ENCODE measurements around the gene TENT5C. TPM values are rescaled to one million over a fixed set of nuclear protein-coding genes. Genes with fewer than 3 reads are reported as not detected.

TENT5C gene
- total and polyA plus RNA-seq, 4 donors, result 1.0 to 17.7 (median 4.1) TPM

DNA sequence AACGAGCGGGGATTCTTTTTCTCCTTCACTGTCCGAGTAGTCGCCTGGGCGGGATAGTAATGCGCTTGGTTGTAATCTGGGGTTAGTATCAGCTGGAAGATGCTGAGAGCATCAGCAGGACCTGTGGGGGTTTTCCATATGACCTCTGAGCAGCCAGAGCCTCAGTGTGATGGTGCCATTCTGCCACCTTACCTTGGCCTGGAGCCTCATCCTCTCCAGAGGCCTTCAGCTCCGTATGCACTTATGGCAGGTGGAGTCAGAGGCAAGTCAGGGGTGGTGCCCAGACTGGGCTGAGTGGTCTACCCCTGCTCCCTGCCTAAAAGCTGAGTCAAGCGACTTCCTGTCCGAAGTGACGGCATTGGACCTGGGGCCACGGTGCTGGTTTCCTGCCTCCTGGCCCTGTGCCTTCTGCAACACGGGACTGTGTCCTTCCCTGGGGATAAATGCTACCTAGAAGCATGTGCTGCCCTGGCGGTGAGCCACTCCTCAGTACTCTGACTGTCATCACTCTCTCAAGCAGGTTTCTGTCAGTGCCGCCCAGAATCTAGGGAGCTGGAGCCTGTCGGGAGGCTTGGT lies 24.7 kb downstream of the TENT5C start:
- no peaks in the 10 kb centered on the region for H3K9me3 ChIP-seq (ENCODE audit: control insufficient read depth, low read length)
- no peak for ATAC-seq (ENCODE audit: low FRiP score)
- H3K27ac ChIP-seq (ENCODE audit: low read depth in 1 of 2, low read length in 2 of 2), result no peak overlapping the region
- intact Hi-C loops (cut with DNase I), result no loop called here
- 65 to 74% methylated on average over 15 of the region's 15 CpGs for WGBS, 2 donors
- no peak overlapping the region for H3K4me3 ChIP-seq (ENCODE audit: low read length in 2 of 2)
- DNase-seq, result no peak
- H3K4me1 ChIP-seq (ENCODE audit: control insufficient read depth in 1 of 2, insufficient read depth in 2 of 2, low read length in 2 of 2), result peaks cover 0 to 7% of the 10 kb centered on the region in 2 donors
- H3K27me3 ChIP-seq (ENCODE audit: control insufficient read depth in 1 of 2, insufficient read depth in 2 of 2, low read length in 1 of 2), result no peaks in the 10 kb centered on the region
- no peaks in the 10 kb centered on the region for H3K36me3 ChIP-seq (ENCODE audit: control insufficient read depth in 1 of 2, insufficient read depth in 2 of 2, low read length in 1 of 2)

DNA sequence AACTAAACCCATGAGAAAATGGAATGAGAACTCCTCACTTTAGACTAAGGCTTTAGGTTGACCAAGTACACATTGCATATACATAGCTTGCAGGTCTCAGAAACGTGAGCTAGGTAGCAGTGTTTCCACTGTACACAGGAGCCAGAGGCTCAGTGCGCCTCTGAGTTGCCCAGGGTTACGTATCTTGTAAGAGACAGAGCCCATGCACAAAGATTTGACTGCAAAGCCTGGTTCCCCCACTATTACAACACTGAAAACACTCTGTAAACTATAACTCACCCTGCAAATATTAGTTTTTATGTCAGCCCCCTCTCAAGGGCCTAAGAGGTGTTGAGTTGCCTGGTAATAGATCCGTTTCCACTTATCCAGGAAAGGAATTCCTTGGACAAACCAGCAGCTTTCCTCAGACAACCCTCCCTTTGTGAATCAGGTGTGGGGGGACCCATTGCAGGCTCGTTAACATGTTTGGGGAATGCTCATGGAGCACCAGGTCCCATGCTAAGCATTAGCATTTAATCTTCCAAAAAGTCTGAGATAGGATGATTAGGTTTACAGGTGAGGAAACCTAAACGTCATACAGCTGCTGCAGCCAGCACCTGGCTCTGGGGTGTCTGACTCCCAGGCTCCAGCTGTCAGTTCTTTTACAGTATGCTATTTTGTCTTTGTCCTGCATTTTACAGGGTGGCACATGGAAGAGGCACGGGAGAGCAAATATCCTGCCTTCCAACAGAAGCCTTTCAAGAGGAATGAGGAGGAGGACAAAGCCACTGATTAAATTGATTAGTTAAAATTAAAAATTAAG lies 25.7 kb downstream of the TENT5C start:
- Histone ChIP-seq H3K27ac (ENCODE audit: low read depth in 1 of 2, low read length in 2 of 2) (no peak overlapping the region), H3K27me3 (ENCODE audit: control insufficient read depth in 1 of 2, insufficient read depth in 2 of 2, low read length in 1 of 2) (no peaks in the 10 kb centered on the region), H3K36me3 (ENCODE audit: control insufficient read depth in 1 of 2, insufficient read depth in 2 of 2, low read length in 1 of 2) (no peaks in the 10 kb centered on the region), H3K4me3 (ENCODE audit: low read length in 2 of 2) (no peak overlapping the region), H3K9me3 (ENCODE audit: control insufficient read depth, low read length) (no peaks in the 10 kb centered on the region), H3K4me1 (ENCODE audit: control insufficient read depth in 1 of 2, insufficient read depth in 2 of 2, low read length in 2 of 2) (peaks cover 0 to 7% of the 10 kb centered on the region in 2 donors)
- WGBS, 2 donors, result 80 to 84% methylated on average over 7 of the region's 7 CpGs
- intact Hi-C loops (cut with DNase I), result no loop called here
- ATAC-seq (ENCODE audit: low FRiP score) (no peak), DNase-seq (no peak)

DNA sequence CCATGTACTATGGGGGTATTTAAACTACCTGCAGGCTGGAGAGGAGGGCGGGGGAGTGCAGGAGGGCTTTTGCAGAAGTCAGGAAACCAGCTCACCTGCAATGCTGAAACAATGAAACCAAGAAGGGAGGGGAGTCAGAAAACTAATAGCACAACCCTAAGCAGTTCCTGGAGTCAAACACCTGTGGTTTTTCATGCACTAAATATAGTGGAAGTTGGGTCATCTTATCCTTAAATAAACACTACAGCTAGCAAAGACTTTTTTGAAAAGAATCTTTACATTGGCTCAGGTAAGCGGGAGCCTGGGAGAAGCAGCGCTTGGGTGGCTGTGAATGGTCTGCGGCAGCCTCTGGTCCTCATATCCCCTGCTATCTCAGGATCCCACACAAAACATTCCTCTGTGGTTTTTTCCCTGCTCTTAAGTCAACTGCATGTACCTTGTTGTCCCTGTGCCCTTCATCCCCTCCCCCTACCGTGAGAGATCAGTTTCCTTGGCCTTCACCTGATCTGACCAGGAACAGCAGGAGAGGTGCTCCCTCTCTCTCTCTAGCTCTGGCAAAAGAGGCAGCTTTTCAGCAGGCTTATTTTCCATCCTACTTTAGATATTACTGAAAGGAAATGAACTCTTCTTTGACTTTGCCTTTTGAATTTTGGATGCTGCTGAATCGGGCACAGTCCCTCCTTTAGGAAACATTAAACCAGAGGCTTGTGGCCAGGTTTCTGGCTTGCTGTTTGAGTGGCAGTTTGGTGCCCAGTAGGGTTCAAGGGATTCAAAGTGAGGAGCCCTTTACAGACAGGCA lies 26.6 kb downstream of the TENT5C start:
- Histone ChIP-seq H3K4me1 (ENCODE audit: control insufficient read depth in 1 of 2, insufficient read depth in 2 of 2, low read length in 2 of 2) (peaks cover 0 to 1% of the 10 kb centered on the region in 2 donors), H3K4me3 (ENCODE audit: low read length in 2 of 2) (no peak overlapping the region), H3K9me3 (ENCODE audit: control insufficient read depth, low read length) (no peaks in the 10 kb centered on the region), H3K27ac (ENCODE audit: low read depth in 1 of 2, low read length in 2 of 2) (no peak overlapping the region), H3K27me3 (ENCODE audit: control insufficient read depth in 1 of 2, insufficient read depth in 2 of 2, low read length in 1 of 2) (no peaks in the 10 kb centered on the region), H3K36me3 (ENCODE audit: control insufficient read depth in 1 of 2, insufficient read depth in 2 of 2, low read length in 1 of 2) (no peaks in the 10 kb centered on the region)
- WGBS, 2 donors, result 52 to 60% methylated on average over 6 of the region's 6 CpGs
- ATAC-seq (ENCODE audit: low FRiP score) (no peak), DNase-seq (no peak)
- intact Hi-C loops (cut with DNase I), result no loop called here

DNA sequence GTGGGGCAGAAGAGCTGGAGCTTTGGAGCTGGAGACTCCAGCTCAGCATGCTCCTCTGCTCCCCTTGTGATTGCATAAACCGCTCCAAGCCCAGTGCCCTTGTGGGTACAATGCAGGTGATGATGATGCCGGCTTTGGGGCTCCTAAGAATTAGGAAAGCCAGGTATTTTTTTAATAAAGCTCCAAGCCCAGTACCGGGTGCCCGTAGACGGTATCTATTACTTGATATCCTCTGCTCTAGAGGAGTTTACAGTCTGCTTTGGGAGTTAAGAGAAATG lies 27.2 kb downstream of the TENT5C start:
- no peak for ATAC-seq (ENCODE audit: low FRiP score)
- Histone ChIP-seq H3K4me3 (ENCODE audit: low read length in 2 of 2) (no peak overlapping the region), H3K9me3 (ENCODE audit: control insufficient read depth, low read length) (no peaks in the 10 kb centered on the region), H3K27me3 (ENCODE audit: control insufficient read depth in 1 of 2, insufficient read depth in 2 of 2, low read length in 1 of 2) (no peaks in the 10 kb centered on the region), H3K4me1 (ENCODE audit: control insufficient read depth in 1 of 2, insufficient read depth in 2 of 2, low read length in 2 of 2) (no peaks in the 10 kb centered on the region), H3K36me3 (ENCODE audit: control insufficient read depth in 1 of 2, insufficient read depth in 2 of 2, low read length in 1 of 2) (no peaks in the 10 kb centered on the region), H3K27ac (ENCODE audit: low read depth in 1 of 2, low read length in 2 of 2) (no peak overlapping the region)
- intact Hi-C loops (cut with DNase I), result no loop called here
- DNase-seq, result no peak
- 66 to 67% methylated on average over 5 of the region's 5 CpGs for WGBS, 2 donors

DNA sequence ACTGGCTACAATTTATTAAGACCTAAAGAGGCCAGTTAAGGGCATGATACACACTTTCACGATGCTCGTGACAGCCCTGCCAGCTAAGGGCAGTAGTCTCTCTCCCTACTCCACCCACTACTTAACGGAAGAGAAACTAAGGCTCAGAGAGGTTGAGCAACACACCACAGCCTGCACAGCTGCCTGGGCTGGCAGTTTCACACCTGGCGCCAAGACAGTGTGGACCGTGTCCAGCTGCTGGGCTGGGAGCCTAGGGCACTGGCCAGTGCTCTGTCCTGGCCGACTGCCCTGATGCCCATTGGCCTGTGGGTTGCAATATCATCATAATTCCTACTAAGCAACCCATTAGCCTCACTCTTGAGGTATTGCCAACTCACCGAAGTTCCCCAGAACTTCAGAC lies 27.6 kb downstream of the TENT5C start:
- Histone ChIP-seq H3K4me1 (ENCODE audit: control insufficient read depth in 1 of 2, insufficient read depth in 2 of 2, low read length in 2 of 2) (no peaks in the 10 kb centered on the region), H3K36me3 (ENCODE audit: control insufficient read depth in 1 of 2, insufficient read depth in 2 of 2, low read length in 1 of 2) (no peaks in the 10 kb centered on the region), H3K4me3 (ENCODE audit: low read length in 2 of 2) (no peak overlapping the region), H3K9me3 (ENCODE audit: control insufficient read depth, low read length) (no peaks in the 10 kb centered on the region), H3K27ac (ENCODE audit: low read depth in 1 of 2, low read length in 2 of 2) (no peak overlapping the region), H3K27me3 (ENCODE audit: control insufficient read depth in 1 of 2, insufficient read depth in 2 of 2, low read length in 1 of 2) (no peaks in the 10 kb centered on the region)
- WGBS, 2 donors, result 14 to 16% methylated on average over 5 to 7 of the region's 7 CpGs
- ATAC-seq (ENCODE audit: low FRiP score) (peak; percentile 67), DNase-seq (peak in 1 of 2 donors; percentile 68)
- intact Hi-C loops (cut with DNase I), result no loop called here

DNA sequence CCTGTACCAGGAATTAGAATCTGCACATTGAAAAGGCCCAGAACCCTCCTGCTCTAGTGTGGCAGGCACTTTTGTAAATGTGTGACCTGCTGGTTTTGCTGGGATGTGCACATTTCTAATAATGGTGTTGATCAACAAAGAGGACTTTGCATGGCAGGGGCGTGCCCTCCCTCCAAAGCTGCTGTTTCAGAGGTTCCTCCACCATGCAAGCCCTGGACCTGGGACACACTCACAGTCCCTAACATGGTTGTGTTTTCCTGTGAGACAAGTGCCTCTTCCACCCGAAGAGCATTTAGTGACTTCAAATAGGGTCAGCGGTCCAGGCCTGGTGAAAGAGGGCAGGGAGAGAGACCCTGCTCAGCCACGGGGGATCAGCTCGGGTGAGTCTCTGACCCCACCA lies 28.1 kb downstream of the TENT5C start:
- Histone ChIP-seq H3K4me1 (ENCODE audit: control insufficient read depth in 1 of 2, insufficient read depth in 2 of 2, low read length in 2 of 2) (no peaks in the 10 kb centered on the region), H3K36me3 (ENCODE audit: control insufficient read depth in 1 of 2, insufficient read depth in 2 of 2, low read length in 1 of 2) (no peaks in the 10 kb centered on the region), H3K27ac (ENCODE audit: low read depth in 1 of 2, low read length in 2 of 2) (no peak overlapping the region), H3K9me3 (ENCODE audit: control insufficient read depth, low read length) (no peaks in the 10 kb centered on the region), H3K27me3 (ENCODE audit: control insufficient read depth in 1 of 2, insufficient read depth in 2 of 2, low read length in 1 of 2) (no peaks in the 10 kb centered on the region), H3K4me3 (ENCODE audit: low read length in 2 of 2) (no peak overlapping the region)
- no peak for DNase-seq
- ATAC-seq (ENCODE audit: low FRiP score), result no peak
- intact Hi-C loops (cut with DNase I), result no loop called here
- WGBS, 2 donors, result 91 to 93% methylated on average over 5 of the region's 5 CpGs

DNA sequence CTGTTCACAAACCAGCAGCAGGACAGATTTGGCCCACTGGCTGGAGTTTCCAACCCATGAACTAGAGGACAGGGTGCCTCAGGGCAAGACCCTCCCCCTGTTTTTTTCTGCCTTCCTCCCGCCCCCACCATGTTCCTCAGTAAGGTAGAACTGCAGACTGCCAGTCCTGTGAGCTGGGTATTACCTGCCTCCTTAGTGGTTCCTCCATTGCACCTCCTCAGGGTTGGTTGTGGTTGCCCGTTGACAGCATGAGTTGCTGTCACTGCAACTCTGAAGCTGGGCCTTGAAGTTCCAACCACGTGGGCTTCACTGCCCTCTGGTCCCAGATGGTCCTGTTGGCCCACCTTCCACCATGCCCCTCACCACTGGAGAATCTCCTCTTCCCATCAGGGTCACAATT lies 28.8 kb downstream of the TENT5C start:
- Histone ChIP-seq H3K4me1 (ENCODE audit: control insufficient read depth in 1 of 2, insufficient read depth in 2 of 2, low read length in 2 of 2) (no peaks in the 10 kb centered on the region), H3K9me3 (ENCODE audit: control insufficient read depth, low read length) (no peaks in the 10 kb centered on the region), H3K36me3 (ENCODE audit: control insufficient read depth in 1 of 2, insufficient read depth in 2 of 2, low read length in 1 of 2) (no peaks in the 10 kb centered on the region), H3K4me3 (ENCODE audit: low read length in 2 of 2) (no peak overlapping the region), H3K27me3 (ENCODE audit: control insufficient read depth in 1 of 2, insufficient read depth in 2 of 2, low read length in 1 of 2) (no peaks in the 10 kb centered on the region), H3K27ac (ENCODE audit: low read depth in 1 of 2, low read length in 2 of 2) (no peak overlapping the region)
- ATAC-seq (ENCODE audit: low FRiP score), result no peak
- DNase-seq, result no peak
- WGBS, 2 donors, result 77 to 93% methylated on average over 3 of the region's 3 CpGs
- intact Hi-C loops (cut with DNase I), result no loop called here

DNA sequence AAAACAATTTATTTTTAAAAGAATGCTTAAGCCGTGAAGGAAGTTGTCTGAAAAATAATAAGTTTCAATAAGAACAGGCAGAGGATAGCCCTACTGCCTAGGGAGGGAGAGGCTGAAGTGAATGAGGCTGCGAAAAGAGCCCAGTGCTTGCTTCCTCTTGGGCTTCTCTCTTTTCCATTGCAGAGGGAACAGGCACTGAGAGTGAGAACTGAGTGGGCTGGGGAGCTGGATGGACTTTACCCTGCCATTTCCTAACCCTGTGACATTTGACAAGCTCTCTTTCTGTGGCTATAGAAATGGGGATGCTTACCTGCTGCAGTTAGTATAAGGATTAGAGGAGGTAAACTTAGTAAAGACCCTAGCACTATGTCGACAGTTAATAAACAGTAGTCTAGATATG lies 30.0 kb downstream of the TENT5C start:
- 94 to 96% methylated on average over 3 of the region's 3 CpGs for WGBS, 2 donors
- intact Hi-C loops (cut with DNase I), result no loop called here
- ATAC-seq (ENCODE audit: low FRiP score) (no peak), DNase-seq (no peak)
- H3K4me3 ChIP-seq (ENCODE audit: low read length in 2 of 2), result no peak overlapping the region
- no peaks in the 10 kb centered on the region for H3K4me1 ChIP-seq (ENCODE audit: control insufficient read depth in 1 of 2, insufficient read depth in 2 of 2, low read length in 2 of 2)
- no peak overlapping the region for H3K27ac ChIP-seq (ENCODE audit: low read depth in 1 of 2, low read length in 2 of 2)
- H3K36me3 ChIP-seq (ENCODE audit: control insufficient read depth in 1 of 2, insufficient read depth in 2 of 2, low read length in 1 of 2), result no peaks in the 10 kb centered on the region
- H3K9me3 ChIP-seq (ENCODE audit: control insufficient read depth, low read length), result no peaks in the 10 kb centered on the region
- no peaks in the 10 kb centered on the region for H3K27me3 ChIP-seq (ENCODE audit: control insufficient read depth in 1 of 2, insufficient read depth in 2 of 2, low read length in 1 of 2)

Data from aorta (tissue), 5 donors.